KOPT-K1 (cell line): ENCODE data around the gene ACKR4.
"Not testable (repeated sequence)": the region's sequence is repeated elsewhere in the genome, so short reads cannot be mapped to it uniquely, and the experiment has no call there.

ENCODE experiments used
- H3K27ac ChIP-seq: fragments of 200-600 bp; sonication (generic); 2 replicates; pipeline ENCODE4 v1.5.1; 2016; ENCODE audit warnings: antibody characterized with exemption, mild to moderate bottlenecking, low read depth, low read length; ENCODE audit not compliant: poor library complexity, severe bottlenecking
- H3K36me3 ChIP-seq: fragments of 200-600 bp; sonication (generic); 2 replicates; pipeline ENCODE4 v1.5.1; 2017; ENCODE audit warnings: antibody characterized with exemption, mild to moderate bottlenecking, low read length, moderate library complexity; ENCODE audit not compliant: insufficient read depth
- H3K9me3 ChIP-seq: fragments of 200-600 bp; sonication (generic); 2 replicates; pipeline ENCODE4 v1.5.1; 2017; ENCODE audit warnings: antibody characterized with exemption, low read length, mild to moderate bottlenecking; ENCODE audit not compliant: insufficient read depth, poor library complexity, severe bottlenecking

ACKR4 gene

DNA sequence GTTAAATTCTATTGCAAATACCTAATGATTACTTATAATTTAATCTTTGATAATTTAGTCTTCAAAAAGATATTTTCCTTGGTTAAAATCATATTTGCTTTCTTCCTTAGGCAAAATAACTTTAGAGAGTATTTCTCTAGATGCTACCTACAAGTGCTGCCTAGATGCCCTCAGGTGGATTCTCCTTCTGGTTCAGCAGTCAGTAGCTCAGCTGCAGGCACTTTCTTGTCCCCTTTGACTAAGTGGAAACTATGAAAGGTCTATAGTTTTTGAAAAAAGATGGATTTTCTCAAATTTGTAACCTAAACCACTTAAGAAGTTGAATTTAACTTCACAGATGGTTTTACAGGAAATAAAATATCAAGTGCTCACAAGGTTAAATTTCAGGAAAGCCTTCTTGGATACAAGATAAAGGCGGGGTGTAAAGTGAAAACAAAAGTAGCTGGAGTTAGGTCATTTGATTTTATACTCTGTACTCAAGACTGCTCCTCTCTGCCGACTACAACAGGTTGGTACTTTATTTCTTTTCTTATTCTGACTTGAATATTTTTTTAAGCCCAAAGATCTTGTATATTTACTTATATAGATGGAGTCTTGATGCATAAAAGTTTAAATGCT is at the start of gene ACKR4:
Gene ACKR4 (plus strand): TSS at position 455 of the 618 bp plus-strand sequence. CDS start 3,128 bp downstream, outside the sequence.
- peaks cover 5% of the 10 kb centered on the region; the same call in 1 of the 2 replicates for H3K36me3 ChIP-seq
- H3K9me3 ChIP-seq: no peaks in the 10 kb centered on the region
- no peak within 1 kb of the TSS for H3K27ac ChIP-seq

DNA sequence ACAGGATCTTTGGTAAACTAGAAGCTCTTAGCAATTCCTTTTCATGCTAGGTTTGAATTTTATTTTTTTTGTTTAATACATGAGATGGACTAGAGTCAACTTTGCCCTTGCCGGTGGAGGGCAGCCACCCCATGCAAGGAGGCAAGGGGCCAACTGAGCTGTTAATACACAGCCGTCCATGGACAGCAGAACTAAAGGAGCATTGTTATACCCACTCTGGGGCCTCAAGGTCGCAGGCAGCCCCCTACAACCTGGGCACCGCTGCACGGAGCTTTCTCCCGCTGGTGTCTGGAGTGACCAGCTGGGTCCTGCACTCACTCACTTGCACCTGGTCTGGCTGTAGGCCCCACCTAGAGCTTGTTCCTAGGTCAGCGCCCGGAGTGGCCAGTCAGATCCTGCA is 47.9 kb upstream of the ACKR4 start:
- Histone ChIP-seq H3K27ac (no peak overlapping the region), H3K9me3 (peaks cover 6% of the 10 kb centered on the region), H3K36me3 (no peaks in the 10 kb centered on the region)

GRCh38 chr3:132549890-132550578 is 47.0 kb upstream of the ACKR4 start:
- peaks cover 6% of the 10 kb centered on the region for H3K9me3 ChIP-seq
- no peak overlapping the region for H3K27ac ChIP-seq
- H3K36me3 ChIP-seq: no peaks in the 10 kb centered on the region

- peaks cover 6% of the 10 kb centered on the region for H3K9me3 ChIP-seq
- H3K27ac ChIP-seq: no peak overlapping the region
- H3K36me3 ChIP-seq: no peaks in the 10 kb centered on the region
Measured at GRCh38 chr3:132550579-132551305, 46.3 kb upstream of the ACKR4 start.

DNA sequence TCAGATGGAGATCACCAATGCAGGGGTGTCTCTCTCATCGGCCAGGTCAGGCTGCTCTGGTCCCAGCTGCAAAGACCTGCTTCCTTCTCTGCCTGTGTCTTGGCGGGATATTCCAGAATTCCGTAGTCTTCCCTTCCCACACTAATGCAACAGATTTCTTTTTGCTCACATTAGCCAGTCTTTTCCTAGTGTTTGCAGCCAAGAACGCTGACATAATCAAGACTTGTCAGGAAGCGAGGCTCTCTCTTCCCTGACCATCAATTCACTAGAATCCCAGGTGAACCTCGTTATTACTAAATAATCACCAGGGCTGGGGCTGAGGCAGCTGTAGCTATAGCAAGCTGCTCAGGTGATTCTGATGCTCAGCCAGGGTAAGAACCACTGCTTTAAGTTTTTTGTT is 43.2 kb upstream of the ACKR4 start:
- Histone ChIP-seq H3K9me3 (no peaks in the 10 kb centered on the region), H3K36me3 (no peaks in the 10 kb centered on the region), H3K27ac (no peak overlapping the region)

DNA sequence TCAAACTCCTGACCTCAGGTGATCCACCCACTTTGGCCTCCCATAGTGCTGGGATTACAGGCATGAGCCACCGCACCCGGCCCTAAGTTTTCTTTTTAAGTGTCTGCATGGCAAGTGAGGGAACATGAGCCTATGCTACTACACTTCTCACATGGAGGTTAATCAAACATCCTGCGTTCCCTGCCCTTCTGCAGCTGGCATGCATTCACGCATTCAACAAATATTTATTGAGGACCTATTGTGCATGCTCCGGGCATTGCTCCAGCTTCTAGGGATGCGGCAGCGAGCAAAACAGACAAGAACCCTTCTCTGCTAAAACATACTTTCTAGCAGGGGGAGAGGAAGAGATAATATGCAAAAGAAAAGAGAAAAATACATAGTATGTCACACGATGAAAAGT is 42.6 kb upstream of the ACKR4 start:
- Histone ChIP-seq H3K36me3 (no peaks in the 10 kb centered on the region), H3K9me3 (no peaks in the 10 kb centered on the region), H3K27ac (no peak overlapping the region)

DNA sequence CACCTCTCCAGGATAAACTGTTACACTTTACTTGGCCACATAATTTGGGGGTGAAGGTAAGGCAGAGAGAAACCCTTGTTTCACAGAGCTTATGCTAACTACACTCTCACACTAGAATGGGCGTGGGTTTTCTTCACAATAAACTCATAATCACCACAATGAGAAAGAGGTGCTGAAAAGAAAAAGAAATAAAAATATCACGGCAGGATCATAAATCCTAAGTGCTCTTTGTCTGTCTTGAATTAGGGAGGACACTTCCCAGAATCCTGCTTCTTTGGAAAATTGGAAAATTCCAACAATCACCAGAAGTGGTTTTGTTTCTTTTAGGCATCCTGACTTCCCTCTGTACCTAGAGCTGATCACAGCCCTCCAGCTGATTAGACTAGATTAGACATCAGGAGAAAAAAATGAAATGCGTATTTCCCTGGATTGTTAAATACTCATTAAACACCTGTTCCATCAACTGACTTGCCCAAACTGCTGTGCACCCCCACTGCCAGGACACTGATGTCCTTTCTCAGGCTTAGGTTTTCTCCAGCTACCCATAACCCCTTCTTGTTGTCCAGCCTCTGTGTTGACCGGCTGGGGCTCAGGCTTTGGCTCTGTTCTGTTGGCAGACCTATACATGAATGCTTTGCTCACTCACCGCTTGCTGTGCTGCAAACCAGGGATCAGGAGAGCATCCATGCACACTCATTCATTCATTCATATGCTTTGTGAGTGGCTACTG is 41.6 kb upstream of the ACKR4 start:
- Histone ChIP-seq H3K27ac (no peak overlapping the region), H3K36me3 (no peaks in the 10 kb centered on the region; the same call in 1 of the 2 replicates), H3K9me3 (no peaks in the 10 kb centered on the region)

- H3K36me3 ChIP-seq, H3K9me3 ChIP-seq, H3K27ac ChIP-seq: not testable (repeated sequence)
Measured at GRCh38 chr3:132556036-132556386, 41.1 kb upstream of the ACKR4 start.

DNA sequence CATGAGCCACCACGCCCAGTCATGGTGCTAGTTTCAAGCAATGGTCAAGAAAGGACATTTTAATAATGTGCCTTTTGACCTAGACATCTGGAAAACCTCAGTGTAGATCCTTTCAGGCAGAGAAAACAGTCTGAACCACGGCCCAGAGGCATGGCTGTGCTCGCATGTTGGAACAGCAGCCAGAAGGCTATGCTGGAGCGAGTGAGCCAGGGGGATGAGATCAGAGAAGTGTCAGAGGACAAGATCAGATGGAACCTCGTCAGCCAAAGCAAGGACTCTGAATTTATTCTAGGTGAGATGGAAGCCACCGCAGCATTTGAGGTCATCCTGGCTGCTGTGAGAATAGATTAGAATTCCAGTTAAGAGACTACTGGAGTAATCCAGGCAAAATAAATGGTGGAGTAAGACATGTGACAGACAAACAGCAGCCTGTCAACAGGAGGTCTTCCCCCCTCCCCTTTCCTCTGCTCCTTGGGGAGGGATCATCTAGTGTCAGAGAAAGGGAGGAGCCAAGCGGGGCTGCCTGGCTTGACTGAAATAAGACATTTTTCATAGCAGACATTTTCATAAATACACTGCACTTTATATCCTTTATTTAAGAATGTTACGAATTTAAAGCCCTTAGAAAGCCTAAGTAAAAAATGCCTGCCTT is 40.4 kb upstream of the ACKR4 start:
- Histone ChIP-seq H3K36me3 (no peaks in the 10 kb centered on the region; the same call in 1 of the 2 replicates), H3K27ac (no peak overlapping the region), H3K9me3 (no peaks in the 10 kb centered on the region)

GRCh38 chr3:132561003-132561402 is 36.1 kb upstream of the ACKR4 start:
- Histone ChIP-seq H3K36me3 (no peaks in the 10 kb centered on the region; the same call in 1 of the 2 replicates), H3K9me3 (no peaks in the 10 kb centered on the region), H3K27ac (no peak overlapping the region)

DNA sequence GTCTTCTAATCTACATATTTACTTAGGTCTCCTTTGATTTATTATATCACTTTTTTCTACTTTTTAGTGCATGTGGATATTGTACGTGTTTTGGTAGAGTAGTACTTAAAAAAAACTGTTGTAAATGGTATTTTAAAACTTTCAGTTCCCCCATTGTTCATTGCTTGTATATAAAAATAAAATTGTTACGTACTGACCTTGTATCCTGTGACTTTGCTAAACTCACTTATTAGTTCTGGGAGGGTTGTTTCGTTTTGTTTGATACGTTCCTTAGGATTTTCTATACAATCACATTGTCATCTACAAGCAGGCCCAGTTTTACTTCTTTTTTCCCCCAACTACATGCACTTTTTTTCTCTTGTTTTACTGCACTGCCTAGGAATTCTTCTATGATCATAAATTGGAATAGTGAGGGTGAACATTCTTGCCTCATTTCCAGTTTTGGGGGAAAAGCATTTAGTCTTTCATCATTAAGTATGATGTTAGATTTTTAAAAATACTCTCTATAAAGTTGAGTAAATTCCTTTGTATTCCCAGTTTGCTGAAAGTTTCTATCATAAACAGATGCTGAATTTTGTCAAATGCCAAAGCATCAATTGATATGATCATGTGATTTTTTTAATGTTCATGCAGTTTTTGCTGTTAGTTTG is 33.5 kb upstream of the ACKR4 start:
- Histone ChIP-seq H3K9me3 (no peaks in the 10 kb centered on the region), H3K36me3 (no peaks in the 10 kb centered on the region; the same call in 1 of the 2 replicates), H3K27ac (no peak overlapping the region)

DNA sequence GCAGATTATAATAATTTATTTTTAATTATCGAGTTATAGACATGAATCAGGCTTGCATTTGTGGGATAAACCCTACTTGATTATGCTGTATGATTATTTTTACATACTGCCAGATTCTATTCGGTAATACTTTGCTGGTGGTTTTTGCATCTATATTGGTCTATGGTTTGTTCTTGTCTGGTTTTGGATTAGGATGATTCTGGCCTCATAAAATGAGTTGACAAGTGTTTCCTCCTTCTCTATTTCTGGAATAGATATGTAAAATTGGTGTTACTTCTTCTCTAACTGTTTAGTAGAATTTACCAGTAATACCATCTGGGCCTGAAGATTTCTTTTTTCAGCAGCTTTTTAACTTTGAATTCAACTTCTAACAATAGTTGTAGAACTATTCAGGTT is 33.0 kb upstream of the ACKR4 start:
- H3K9me3 ChIP-seq: no peaks in the 10 kb centered on the region
- no peak overlapping the region for H3K27ac ChIP-seq
- no peaks in the 10 kb centered on the region; the same call in 1 of the 2 replicates for H3K36me3 ChIP-seq

DNA sequence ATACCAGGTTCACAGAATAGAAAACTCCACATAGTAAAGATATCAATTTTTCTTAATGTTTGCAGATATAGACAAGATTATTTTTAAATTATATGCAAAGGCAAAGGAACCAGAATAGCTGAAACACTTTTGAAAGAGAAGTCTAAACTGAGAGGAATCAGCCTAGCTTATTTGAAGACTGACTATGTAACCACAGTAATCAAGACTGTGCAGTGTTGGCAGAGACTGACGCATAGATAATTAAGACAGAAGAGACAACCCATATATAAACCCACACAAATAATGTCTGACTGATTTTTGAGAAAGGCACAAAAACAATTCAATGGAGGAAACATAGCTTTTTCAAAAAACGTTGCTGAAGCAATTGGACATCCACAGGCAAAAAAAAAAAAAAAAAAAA is 28.6 kb upstream of the ACKR4 start:
- Histone ChIP-seq H3K27ac (no peak overlapping the region), H3K9me3 (peaks cover 4% of the 10 kb centered on the region), H3K36me3 (no peaks in the 10 kb centered on the region)

DNA sequence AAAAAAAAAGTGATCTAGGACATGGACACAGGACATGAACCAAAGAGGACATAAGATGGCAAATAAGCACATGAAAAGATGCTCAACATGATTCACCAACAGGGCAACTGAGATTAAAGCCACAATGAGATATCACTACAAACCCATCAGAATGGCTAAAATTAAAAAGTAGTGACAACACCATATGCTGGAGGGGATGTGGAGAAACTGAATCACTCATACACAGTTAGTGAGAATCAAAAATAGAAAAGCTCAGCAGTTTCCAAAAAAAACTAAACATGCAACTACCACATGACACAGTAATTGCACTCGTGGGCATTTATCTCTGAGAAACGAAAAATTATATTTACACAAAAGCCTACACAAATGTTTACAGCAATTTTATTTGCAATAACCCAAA is 27.9 kb upstream of the ACKR4 start:
- Histone ChIP-seq H3K9me3 (peaks cover 4% of the 10 kb centered on the region), H3K27ac (no peak overlapping the region), H3K36me3 (no peaks in the 10 kb centered on the region)
